SK-N-DZ (cell line): ENCODE measurements around the gene INPP4B.

ENCODE experiments used
- DNase-seq: peaks from one replicate; pipeline ENCODE4 v3.0.0-alpha.2; 2015; ENCODE audit warnings: low spot score

The INPP4B gene

GRCh38 chr4:142583708-142584107 lies 262.4 kb downstream of the INPP4B start:
- DNase-seq, result no peak

- no peak for DNase-seq
Measured at GRCh38 chr4:142582340-142582739, 263.8 kb downstream of the INPP4B start.

GRCh38 chr4:142581881-142582280 lies 264.2 kb downstream of the INPP4B start:
- no peak for DNase-seq

- DNase-seq, result no peak
Measured at GRCh38 chr4:142579443-142579842, 266.7 kb downstream of the INPP4B start.

DNA sequence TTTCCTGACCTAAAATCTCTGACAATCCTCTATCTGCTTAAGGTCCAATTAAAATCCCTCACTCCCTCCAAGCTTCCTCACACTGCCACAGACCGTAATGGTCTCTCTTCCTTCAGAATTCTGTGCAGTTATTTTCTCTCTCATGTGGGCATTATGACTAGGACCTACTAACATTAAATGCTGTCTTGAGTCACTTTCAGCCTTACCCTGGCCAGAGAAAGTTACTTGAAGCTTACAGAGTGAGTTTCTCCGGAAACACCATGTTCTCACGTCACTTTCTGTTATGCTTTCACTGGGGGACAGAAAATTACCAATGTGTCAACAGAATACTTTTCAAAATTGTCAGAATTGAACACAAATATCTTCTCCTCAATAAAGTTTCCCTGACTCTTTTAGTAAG lies 271.8 kb downstream of the INPP4B start:
- no peak for DNase-seq

DNA sequence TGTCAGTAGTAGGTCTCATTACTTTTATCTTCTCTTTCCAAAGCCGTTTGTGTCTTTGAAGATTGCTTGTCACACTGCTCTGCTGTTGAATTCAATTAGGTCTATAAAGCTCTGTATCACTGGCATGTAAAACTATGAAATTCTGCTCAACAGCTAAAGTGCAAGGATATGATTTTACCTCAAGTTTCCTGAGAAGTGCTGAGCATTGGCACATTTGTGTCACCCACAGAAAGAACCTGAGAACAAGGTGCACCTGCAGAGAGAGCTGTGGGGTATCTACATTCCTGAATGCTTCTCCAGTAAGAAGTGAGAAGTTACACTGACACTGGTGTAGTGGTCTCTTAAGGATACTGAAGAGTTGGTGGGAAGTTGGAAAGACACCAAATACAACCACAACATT lies 274.0 kb downstream of the INPP4B start:
- DNase-seq, result no peak

DNA sequence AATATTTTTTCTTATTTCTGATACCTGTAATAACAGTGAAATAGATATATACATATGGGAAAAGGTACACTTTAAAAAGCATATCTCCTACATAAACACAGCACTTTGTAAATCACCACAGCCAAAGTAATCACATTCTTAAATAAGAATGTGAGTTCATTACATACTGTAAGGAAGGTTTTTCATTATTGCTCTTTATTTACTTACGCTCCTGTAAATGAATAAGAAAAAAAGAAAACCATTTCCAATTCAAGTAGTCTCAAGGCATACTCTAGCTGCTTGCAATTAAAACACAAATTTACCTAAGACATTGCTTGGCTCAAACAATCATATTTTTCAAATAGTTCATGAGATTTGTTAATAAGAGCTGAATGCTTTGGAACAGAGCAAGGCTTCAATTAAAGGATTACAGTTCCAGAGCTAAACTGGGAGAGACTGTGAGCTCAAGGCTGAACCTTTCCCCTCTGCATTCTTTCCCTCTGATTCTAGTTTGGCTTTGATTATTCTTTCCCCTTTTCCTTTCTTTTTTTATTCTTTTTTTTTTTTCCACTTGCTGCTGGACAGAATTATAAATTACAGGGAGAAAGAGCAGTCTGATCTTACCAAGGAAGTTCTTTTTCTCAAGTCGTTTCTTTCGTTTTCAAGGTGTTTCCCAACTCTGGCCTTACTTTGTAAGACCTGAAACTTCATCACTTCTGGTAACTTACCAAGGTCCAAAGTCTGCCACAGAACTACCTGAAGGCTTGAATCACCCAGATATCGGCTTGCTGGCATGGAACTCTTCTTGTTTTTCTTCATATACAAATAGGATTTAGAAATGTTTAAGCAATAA lies 278.3 kb downstream of the INPP4B start:
- no peak for DNase-seq

GRCh38 chr4:142567199-142567598 lies 278.9 kb downstream of the INPP4B start:
- no peak for DNase-seq

- no peak for DNase-seq
Measured at GRCh38 chr4:142566777-142567176, 279.3 kb downstream of the INPP4B start.

GRCh38 chr4:142566243-142566642 lies 279.9 kb downstream of the INPP4B start:
- DNase-seq, result no peak

- no peak for DNase-seq
Measured at GRCh38 chr4:142565771-142566170, 280.3 kb downstream of the INPP4B start.

DNA sequence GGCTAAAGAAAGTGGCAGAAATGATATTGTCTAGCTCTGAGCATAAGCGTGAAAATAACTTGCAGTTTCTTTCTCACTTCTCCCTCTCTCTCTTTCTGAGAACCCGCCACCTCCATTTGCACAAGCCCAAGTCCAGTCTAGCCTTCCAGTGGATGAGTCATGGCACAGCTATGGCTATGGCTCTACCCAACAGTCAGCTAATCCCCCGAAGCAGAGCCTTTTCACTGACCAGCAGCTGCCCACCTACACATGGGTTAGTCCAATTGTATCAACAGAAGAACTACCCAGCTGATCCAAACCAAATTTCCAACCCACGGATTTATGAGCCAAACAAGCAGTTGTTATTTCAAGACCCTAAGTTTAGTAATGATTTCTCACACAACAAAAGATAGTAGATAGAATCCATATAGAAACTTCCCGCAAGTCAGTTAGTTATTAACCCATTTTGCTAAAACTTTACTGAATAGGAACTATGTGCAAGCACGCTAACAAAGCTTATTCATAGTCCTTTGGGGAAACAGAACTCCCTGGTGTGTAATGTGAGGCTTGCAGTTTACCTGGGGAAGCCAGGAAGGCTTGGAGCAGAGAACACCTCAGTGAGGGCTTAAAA lies 282.3 kb downstream of the INPP4B start:
- DNase-seq, result no peak

- DNase-seq, result no peak
Measured at GRCh38 chr4:142559986-142560385, 286.1 kb downstream of the INPP4B start.

DNA sequence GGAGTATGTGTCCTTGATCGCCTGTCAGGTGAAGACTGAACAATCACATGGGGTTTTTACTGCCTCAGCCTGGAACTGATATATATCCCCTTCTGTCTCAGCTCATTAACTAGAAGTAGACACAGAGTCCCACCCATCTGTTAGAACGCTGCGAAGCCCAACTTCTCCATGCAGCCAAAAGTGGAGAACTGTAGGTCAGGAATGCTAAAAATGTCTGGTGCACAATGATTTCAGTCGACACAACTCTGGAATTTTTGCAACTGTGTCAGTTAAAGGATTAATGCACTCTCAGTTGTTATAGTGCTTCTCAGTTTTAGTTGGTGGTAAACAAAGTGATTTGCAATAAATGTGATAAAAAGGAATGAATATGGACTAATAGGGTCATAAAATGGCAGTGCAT lies 287.2 kb downstream of the INPP4B start:
- no peak for DNase-seq

GRCh38 chr4:142557239-142557801 lies 288.8 kb downstream of the INPP4B start:
- no peak for DNase-seq

DNA sequence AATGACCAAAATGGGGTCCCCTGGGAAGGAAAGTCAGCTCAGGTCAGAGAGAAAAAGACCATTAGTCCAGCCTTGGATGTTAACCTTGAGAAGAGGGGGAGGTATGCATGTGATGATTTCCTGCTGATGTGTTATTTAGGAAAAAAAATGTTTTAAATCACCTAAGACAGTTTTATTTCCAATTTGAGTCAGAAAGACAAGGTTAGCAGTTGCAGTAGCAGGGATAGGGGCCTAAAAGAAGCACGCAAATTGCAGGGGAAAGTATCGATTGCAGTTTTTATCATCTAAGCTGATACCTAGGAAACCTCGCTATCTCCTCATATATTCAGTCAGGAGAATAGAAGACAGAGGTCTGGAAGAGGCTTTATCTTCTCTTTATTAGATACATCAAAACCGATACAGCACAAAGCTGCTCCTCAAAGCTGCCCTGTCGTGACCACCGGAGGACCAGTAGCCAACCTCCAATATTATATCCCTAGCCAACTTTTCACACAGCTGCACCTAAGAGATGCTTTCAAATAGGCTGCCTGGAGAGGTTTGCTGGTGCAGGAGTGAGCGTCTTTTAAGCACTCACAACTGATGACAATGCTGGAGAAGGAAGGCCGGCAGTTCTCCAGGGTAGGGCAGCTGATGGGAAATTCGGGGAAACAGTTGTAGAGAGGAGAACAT lies 289.4 kb downstream of the INPP4B start:
- DNase-seq, result no peak

DNA sequence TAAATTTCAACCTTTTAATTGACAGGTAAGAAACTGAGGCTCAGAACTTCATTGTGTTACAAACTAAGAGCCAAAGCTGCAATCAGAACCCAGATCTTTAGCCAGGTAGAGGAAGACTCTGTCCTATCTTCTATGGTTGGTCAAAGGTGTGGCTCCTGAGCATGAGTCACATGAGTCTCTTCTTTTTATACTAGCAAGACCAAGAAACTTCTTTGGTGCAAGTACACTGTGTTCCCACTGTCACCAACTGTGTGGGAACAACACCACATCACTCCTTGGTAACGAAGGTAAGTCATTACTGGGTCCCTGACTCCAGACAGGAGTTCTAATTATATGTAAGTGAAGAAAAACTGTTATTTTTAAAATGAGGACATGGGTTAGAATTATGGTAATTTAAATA lies 290.1 kb downstream of the INPP4B start:
- DNase-seq, result no peak

DNA sequence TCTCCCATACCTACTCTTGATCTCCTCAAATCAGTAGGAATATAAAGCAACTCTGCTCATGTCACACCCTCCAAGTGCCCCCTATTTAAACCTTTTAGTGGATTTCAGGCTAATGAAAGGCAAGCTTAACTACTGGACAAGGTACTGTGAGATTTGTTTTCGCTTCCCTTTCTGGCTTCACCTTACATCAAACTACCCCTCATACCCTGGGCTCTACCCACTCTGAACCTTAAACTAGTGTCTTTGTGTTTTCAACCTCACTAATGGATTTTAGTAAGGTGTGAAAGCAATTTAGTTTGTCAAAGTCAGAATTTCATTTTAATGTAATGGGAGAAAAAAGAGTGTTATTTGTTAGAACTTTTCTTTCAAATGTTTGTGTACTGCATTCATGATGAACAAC lies 291.7 kb downstream of the INPP4B start:
- no peak for DNase-seq

GRCh38 chr4:142551517-142552305 lies 294.4 kb downstream of the INPP4B start:
- DNase-seq, result no peak

- DNase-seq, result no peak
Measured at GRCh38 chr4:142550965-142551364, 295.1 kb downstream of the INPP4B start.

DNA sequence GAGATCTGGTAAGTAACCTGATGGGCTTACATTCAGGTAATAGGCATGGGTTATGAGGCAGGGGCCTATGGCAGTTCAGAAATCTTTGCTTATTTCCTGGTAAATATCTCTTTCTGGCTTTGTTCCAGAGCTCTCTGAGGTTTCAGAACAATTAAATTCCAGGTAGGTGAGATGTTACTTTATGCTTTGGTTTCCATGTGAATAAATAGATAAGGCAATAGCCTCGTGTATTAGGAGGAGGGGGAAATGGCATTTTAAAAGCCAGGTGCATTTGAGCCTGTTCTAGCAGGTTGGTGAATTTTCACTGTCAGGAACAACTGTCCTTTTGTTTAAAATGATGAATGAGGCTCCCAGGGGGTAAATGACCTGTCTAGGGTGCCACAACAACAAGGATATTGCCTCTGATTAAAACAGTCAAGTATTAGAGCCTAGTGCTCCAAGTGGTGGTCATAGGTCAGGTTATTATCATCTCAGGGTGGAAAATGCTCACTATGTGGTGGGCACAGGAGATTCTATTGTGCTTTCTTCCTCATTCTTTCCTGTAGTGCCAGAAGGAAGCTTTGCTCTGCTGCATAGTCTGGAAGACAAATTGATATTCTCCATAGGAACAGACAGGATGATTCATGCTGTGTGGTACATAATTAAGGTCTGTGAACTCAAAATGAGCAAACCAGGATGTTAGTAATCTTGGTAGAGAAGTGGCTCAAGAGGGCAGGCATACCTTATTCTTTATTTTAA lies 296.2 kb downstream of the INPP4B start:
- no peak for DNase-seq
